Nephron progenitor cell (in vitro differentiated cells): ENCODE measurements around the gene DNAH17.

Experiments
- DNase-seq: peaks from one replicate; pipeline ENCODE4 v3.0.0; 2021
- H3K27ac Mint-ChIP-seq: 2 replicates; pipeline ENCODE4 v1.8.0; 2021; ENCODE audit warnings: mild to moderate bottlenecking, moderate library complexity, mixed read lengths
- H3K27me3 Mint-ChIP-seq: 2 replicates; pipeline ENCODE4 v1.8.0; 2021; ENCODE audit warnings: mild to moderate bottlenecking, low read depth, mixed read lengths; ENCODE audit not compliant: poor library complexity
- H3K36me3 Mint-ChIP-seq: 2 replicates; pipeline ENCODE4 v1.8.0; 2021; ENCODE audit warnings: low read depth, mixed read lengths
- H3K4me1 Mint-ChIP-seq: 2 replicates; pipeline ENCODE4 v1.8.0; 2021; ENCODE audit warnings: mixed read lengths
- H3K4me3 Mint-ChIP-seq: 2 replicates; pipeline ENCODE4 v1.8.0; 2021; ENCODE audit warnings: mild to moderate bottlenecking, moderate library complexity, mixed read lengths
- H3K9me3 Mint-ChIP-seq: 2 replicates; pipeline ENCODE4 v1.8.0; 2021; ENCODE audit warnings: mild to moderate bottlenecking, moderate library complexity, mixed read lengths
- TF ChIP-seq, protein P1 (sequence below): fragments of 200-600 bp; sonication (generic); IDR thresholded peaks from 2 replicates; pipeline ENCODE4 v1.5.0; 2021; ENCODE audit warnings: antibody characterized with exemption

Gene DNAH17

DNA sequence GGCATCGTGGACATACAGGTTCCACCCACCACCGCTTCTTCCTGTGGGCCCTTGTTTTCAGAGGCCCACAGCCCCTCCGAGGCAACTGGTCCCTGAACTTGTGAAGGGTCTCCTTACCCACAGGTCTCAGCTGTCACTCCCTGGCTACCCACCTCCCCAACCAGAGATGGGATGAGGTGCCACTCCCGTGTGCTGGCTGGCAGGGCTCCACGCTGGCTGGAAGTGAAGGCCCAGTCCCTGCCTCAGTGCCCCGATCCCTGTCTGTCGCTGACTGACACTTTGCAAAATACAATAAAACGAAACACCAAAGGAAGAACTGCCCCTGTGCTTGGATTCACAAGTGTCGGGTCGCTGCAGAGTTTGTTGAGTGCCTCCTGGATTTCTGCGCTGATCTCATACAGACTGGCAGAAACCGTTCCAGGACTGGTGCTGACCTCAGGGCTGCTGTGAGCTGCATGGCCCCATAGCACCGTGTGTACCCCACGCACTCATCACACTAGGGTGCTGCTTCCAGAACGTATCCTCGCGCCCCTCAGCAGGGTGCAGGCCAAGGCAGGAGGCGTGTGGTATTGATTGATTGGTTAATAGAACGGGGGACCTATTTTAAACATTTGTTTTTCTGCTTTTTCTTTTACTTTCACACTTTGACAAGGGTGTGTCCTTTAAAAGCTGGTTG, 141.7 kb downstream of the DNAH17 start:
- H3K4me1 Mint-ChIP-seq: peaks cover 29% of the 10 kb centered on the region
- peaks cover 7% of the 10 kb centered on the region for H3K27me3 Mint-ChIP-seq
- H3K27ac Mint-ChIP-seq: peak overlapping the region; percentile 5
- TF ChIP-seq, protein P1, sequence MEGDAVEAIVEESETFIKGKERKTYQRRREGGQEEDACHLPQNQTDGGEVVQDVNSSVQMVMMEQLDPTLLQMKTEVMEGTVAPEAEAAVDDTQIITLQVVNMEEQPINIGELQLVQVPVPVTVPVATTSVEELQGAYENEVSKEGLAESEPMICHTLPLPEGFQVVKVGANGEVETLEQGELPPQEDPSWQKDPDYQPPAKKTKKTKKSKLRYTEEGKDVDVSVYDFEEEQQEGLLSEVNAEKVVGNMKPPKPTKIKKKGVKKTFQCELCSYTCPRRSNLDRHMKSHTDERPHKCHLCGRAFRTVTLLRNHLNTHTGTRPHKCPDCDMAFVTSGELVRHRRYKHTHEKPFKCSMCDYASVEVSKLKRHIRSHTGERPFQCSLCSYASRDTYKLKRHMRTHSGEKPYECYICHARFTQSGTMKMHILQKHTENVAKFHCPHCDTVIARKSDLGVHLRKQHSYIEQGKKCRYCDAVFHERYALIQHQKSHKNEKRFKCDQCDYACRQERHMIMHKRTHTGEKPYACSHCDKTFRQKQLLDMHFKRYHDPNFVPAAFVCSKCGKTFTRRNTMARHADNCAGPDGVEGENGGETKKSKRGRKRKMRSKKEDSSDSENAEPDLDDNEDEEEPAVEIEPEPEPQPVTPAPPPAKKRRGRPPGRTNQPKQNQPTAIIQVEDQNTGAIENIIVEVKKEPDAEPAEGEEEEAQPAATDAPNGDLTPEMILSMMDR: no peak
- H3K36me3 Mint-ChIP-seq: no peaks in the 10 kb centered on the region
- peaks cover 6% of the 10 kb centered on the region for H3K9me3 Mint-ChIP-seq
- DNase-seq: no peak
- H3K4me3 Mint-ChIP-seq: no peak overlapping the region

DNA sequence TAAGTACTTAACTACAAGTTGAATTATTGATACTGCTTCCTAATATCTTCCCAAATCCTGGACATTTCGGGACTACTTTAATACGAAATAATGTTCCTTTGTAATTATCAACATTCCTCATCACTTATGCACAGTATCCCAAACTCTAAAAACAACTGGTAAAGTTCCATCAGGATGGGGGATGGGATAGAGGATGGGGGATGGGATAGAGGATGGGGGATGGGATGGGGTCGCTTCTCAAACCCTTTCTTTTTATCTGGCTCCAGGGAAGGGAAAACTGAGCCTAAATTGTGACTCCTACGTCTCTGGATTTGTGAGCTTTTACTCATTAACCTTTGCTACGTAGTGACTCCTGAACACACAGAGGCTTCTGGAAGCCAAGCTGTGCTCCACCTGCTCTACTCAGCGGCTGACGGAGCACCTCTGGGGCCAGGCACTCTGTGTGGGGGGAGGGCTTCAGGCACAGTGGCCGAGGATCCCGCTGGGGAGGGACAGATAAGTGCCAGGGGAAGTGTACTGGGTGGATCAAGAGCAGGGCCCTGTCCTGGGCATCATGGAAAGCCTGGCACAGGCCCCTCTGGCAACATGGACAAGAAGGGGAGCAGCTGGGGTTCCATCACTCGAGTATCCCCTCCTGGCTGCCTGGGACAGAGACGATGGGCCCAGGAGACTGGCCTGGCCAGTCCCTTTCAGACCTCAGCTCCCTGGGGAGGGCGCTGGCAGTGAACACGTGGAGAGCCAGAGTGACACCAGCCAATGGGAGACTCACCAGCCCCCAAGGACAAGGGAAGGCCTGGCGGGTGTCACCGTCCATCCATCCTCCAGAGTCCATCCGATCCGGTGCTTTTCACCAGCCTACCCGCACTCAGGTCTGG, 142.5 kb downstream of the DNAH17 start:
- Mint-ChIP-seq H3K27me3 (peaks cover 7% of the 10 kb centered on the region), H3K4me1 (peaks cover 34% of the 10 kb centered on the region), H3K4me3 (no peak overlapping the region), H3K36me3 (peaks cover 7% of the 10 kb centered on the region), H3K27ac (peak overlapping the region; percentile 5), H3K9me3 (peaks cover 6% of the 10 kb centered on the region)
- TF ChIP-seq, protein P1: no peak
- no peak for DNase-seq

DNA sequence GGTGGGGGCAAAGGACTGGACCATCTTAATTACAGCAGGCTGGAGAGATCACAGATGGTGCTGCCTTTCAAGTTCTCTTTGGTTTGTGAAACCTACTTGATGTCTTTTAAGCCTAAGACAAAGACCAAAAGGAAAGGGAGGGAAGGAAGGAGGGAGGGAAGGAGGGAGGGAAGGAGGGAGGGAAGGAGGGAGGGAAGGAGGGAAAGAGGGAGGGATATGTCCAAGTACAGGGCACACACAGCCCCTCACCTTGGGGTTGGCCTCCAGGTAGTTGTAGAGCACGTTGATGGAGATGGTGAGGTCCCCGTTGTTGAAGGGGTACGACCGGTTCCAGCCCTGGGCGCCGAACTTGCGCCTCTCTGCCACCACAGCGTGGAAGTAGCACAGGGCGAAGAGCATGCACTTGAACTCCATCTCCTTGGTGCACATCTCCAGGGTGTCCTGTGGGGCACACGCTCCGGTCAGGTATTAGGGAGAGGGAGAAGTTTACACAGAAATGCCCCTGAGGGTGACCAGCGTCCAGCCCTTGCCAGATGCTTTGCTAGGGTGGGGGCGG, 143.3 kb downstream of the DNAH17 start:
- Mint-ChIP-seq H3K27me3 (peaks cover 7% of the 10 kb centered on the region), H3K4me3 (no peak overlapping the region), H3K4me1 (peaks cover 36% of the 10 kb centered on the region), H3K36me3 (peaks cover 13% of the 10 kb centered on the region), H3K9me3 (peaks cover 1% of the 10 kb centered on the region), H3K27ac (no peak overlapping the region)
- TF ChIP-seq, protein P1: no peak
- DNase-seq: no peak

DNA sequence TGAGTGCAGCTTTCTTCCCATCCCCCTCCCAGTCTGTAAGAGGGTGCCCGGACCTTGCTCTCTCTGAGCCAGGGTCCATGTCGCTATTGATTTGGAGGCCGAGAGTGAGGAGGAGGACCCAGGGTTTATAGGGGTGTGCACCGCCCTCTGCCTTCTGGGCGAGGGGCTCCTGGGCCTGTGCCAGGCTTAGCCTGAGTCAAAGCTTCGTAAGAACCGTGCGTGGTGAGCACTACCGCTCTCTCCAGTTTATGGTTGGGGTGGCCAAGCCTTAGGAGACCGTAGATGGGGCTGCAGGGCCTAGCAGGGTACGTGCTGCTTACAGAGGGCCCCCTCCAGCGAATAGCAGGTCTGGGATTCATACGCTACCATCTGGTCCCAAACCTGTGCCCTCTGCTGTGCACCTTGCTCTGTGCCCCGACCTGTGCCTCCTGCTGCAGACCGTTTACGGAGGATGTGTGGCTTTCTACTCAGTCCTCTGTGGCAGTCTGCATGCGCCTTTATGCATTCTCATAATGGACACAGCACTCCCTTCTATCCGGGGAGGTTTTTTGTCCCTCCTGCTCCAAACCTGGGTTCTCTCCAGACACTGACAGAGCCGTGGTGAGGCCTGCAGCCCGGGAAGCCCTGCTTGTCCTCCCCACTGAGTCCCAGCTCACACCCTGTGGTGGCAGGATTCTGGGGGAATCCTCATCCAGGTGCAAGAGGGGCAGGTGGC, 144.0 kb downstream of the DNAH17 start:
- TF ChIP-seq, protein P1: no peak
- Mint-ChIP-seq H3K4me3 (no peak overlapping the region), H3K9me3 (no peaks in the 10 kb centered on the region), H3K27ac (no peak overlapping the region), H3K27me3 (peaks cover 7% of the 10 kb centered on the region), H3K4me1 (peaks cover 42% of the 10 kb centered on the region), H3K36me3 (peaks cover 15% of the 10 kb centered on the region)
- no peak for DNase-seq

- peaks cover 15% of the 10 kb centered on the region for H3K36me3 Mint-ChIP-seq
- H3K4me1 Mint-ChIP-seq: peaks cover 43% of the 10 kb centered on the region
- H3K27ac Mint-ChIP-seq: no peak overlapping the region
- TF ChIP-seq, protein P1: no peak
- no peaks in the 10 kb centered on the region for H3K9me3 Mint-ChIP-seq
- no peak overlapping the region for H3K4me3 Mint-ChIP-seq
- peaks cover 5% of the 10 kb centered on the region for H3K27me3 Mint-ChIP-seq
- DNase-seq: no peak
These were observed 144.8 kb downstream of the DNAH17 start for GRCh38 chr17:78432226-78433012.
